Measurements from ENCODE around the gene U2SURP.
"Not testable (repeated sequence)": the region's sequence is repeated elsewhere in the genome, so short reads cannot be mapped to it uniquely, and the experiment has no call there.

Gene U2SURP

DNA sequence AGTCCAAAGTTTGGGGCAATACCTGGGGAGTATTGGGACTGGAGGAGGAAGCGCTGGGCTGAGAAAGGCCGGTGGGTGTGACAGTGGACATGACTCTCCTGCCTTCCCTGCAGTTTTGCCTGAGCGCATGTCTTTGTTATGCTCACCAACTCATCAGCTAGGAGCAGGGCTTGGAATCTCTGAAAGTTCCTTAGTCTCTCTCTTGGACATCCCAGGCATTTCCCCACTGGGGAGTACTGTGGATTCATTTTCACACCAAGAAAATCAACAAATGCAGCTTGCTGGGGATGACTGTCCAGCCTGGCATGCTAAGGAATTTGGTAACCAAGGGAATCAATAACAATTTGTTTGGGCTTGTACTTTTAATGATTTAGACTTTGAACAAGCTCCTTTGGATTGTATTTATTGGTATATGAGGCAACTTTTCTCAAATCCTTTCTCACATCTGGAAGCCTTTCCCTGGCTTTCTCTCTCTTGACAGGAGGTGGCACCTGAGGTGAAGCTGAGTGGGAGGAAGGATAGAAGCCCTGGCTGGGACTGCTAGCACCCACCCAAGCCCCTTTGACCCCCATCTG is 69.7 kb downstream of the U2SURP start:
- no peak for DNase-seq (ENCODE audit: low read depth in 2 of 2)

DNA sequence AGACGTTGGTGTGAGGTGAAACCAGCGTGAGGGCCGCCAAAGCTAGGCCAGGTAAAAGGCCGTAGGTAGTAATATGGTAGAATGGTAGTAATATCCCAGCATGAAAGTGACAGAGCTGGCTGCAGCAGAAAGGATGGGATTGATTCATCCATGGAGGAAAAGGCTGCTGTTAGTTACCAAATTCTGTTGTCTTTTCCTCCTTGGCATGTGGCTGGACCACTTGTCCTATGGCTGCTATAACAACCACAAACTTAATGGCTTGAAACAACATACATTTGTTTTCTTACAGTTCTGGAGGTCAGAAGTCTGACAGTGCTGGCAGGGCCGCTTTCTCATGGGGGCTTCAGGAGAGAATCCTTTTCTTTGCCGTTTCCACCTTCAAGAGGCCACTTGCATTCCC is 70.4 kb downstream of the U2SURP start:
- DNase-seq (ENCODE audit: low read depth in 2 of 2) = no peak

DNA sequence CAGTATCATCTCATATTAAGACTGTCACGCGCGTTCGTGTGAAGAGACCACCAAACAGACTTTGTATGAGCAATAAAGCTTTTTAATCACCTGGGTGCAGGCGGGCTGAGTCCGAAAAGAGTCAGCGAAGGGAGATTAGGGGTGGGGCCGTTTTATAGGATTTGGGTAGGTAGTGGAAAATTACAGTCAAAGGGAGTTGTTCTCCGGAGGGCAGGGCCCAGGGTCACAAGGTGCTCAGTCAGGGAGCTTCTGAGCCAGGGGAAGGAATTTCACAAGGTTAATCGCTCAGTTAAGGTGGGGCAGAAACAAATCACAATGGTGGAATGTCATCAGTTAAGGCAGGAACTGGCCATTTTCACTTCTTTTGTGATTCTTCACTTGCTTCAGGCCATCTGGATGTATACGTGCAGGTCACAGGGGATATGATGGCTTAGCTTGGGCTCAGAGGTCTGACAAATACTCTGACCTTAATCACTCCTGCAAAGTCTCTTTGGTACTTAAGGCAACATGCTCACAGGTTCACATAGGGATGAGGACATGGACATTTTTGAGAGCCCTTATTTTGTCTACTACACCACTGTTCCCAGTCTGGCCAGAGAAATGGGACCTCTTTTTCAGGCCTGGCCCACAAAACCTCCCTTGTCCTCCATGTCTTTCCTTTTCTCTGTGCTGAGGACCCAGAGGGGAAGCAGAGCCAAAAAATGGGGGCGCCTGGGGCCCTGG is 71.1 kb downstream of the U2SURP start:
- DNase-seq (ENCODE audit: low read depth in 2 of 2) = not testable (repeated sequence)

DNA sequence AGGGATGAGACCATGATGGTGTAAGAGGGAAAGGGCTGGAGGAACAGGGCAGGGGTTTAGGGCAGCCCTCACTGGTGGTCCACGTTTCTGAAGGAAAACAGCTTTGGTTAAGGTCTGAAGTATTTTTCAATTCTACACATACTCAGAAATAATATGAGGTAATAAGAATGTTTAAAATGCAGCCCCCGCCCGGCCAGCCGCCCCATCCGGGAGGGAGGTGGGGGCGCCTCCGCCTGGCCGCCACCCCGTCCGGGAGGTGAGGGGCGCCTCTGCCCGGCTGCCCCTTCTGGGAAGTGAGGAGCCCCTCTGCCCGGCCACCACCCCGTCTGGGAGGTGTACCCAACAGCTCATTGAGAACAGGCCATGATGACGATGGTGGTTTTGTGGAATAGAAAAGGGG is 72.2 kb downstream of the U2SURP start:
- DNase-seq (ENCODE audit: low read depth in 2 of 2) = not testable (repeated sequence)

DNA sequence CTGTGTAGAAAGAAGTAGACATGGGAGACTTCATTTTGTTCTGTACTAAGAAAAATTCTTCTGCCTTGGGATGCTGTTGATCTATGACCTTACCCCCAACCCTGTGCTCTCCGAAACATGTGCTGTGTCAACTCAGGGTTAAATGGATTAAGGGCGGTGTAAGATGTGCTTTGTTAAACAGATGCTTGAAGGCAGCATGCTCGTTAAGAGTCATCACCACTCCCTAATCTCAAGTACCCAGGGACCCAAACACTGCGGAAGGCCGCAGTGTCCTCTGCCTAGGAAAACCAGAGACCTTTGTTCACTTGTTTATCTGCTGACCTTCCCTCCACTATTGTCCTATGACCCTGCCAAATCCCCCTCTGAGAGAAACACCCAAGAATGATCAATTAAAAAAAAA is 72.6 kb downstream of the U2SURP start:
- DNase-seq (ENCODE audit: low read depth in 2 of 2) = not testable (repeated sequence)

DNA sequence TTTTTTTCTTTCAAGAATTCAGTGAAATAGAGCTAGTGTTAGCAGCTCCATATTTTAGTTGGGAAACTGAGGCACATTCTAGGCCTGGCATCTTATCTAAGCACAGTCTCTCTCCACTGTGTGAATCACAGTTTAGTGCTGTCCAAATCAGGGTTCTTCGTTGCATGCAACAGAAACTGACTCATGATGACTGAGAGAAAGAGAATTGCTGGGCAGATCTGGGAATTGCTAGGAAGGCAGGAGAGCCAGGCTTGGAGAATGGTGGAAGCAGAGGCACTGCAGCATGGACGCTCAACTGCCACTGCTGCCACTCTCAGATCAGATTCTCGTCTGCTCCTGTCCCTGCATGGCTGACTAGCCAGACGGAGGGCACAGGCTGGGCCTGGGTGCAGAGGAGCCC is 77.5 kb downstream of the U2SURP start:
- DNase-seq (ENCODE audit: low read depth in 2 of 2) = no peak

DNA sequence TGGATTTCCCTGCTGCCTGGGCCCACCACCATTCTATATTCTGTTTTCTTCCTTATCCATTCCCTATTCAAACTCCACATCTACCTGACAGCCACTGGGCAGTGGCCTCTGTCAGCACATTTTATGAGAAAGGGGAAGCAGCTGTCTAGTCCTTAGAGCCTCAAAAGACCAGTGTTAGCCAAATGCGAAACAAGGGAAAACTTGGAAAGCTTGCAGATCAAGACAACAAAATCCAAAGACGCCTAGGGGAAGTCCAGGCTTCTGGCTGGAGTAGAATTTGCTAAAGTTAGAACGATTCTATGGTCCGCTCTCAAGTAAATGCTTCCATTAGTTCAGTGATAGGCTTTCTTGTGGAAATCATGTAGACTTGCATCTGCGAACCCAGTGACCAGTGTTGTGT is 78.8 kb downstream of the U2SURP start:
- no peak for DNase-seq (ENCODE audit: low read depth in 2 of 2)

DNA sequence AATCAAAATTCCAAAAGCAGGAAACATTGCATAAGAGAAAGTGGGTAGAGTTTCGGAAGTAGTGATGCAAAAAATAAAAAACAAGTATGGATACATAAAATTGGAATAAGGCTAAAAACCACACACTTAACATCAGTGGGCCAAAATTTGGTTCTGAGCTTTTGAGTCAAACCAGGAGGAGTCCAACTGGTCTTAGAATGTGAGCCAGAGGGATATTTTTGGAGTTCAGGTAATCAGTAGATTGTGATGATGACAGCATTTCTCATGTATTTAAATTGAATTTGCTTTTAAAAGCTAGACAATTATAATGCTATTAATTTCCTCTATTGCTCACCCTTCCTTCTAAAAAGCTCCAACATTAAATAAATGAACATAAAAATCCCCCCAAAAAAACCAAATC is 80.0 kb downstream of the U2SURP start:
- DNase-seq (ENCODE audit: low read depth in 2 of 2) = no peak

DNA sequence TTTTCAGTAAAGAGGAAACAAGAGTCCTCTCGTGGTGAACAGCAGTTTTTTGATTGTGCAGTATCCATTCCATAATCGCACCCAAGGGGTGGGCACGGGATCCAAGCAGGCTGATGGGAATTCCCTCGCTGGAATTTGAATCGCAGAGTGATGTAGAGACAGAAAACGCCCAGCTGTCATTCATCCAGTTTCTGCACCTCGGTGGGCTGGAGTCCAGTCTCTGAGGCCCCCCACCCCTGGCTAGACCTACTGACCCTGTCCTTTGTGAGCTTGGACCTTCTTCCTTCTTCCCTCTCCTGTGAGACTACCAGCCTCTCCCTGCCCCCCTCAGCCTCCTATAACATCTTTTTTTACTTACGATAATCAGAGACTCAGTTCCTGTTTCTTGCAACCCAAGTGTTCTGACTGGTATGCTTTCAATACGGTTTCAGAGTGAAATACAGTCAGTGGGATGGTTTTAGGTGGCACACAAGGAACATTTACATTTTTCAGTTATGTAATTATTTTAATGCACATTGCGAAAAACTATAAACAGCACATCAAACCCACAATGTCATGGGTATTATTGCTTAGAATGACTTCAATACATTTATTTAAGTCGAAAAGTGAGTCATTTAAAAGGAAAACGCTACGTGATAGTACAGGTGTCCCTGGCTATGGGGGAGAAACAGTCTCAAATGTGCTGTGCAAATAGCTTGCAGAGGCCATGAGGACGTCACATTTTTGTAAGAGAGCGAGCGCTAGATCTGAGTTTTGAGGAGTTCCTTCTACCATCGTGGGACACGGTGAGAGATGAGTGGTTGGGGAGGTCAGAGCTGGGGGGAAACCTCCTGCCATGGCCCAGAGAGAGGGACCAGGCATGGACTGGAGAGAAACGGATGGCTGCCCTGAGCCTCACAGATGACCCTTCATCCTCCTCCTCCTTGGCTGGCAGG is 80.7 kb downstream of the U2SURP start:
- DNase-seq (ENCODE audit: low read depth in 2 of 2) = no peak

DNA sequence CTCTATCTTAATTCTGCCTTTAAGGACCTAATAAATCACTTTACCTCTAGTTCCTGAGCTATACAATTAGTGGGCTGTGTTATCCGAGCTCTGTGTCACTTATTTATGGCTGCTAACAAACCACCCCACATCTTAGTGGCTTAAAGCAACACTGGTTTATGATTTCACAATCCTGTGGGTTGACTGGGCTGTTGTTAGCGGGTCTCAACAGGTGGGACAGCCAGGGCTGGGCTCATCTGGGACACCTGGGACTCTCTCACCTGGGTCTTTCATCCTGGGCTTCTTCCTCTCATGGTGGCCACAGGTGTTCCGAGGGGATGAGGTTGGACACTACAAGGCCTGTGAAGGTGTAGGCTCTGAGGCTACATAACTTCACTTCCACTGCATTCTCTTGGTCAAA is 82.4 kb downstream of the U2SURP start:
- no peak for DNase-seq (ENCODE audit: low read depth in 2 of 2)

DNA sequence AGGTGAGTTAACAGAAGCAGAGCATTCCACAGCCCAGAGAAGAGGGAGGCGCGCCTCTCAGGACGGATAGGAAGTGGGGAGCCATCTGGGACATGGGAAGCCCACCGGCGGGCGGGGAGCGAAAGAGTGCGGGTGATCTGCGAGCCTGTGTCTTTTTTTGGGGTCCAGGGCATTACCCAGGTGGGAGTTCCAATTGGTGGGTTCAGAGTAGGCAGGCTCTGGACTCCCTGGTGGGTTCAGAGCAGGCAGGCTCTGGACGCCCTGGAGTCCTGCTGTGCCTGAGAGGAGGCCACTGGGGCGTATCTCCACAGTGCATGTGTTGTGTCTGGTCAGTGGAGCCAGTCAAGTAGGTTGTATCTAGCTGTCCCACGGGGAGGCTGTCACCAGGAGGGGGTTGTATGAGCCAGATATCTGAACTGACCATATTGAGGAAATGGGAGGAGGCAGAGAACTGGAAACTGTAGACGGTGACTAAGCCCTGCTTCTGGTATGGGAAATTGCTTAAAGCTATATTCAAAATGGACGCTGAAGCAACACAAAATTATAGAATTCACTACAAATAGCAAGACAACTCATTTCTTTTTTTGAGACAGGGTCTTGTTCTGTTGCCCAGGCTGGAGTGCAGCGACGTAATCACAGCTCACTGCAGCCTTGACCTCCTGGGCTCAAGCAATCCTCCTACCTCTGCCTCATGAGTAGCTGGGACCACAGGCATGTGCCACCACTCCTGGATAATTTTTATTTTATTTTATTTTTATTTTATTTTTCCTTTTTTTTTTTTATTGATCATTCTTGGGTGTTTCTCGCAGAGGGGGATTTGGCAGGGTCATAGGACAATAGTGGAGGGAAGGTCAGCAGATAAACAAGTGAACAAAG is 83.7 kb downstream of the U2SURP start:
- DNase-seq (ENCODE audit: low read depth in 2 of 2) = no peak

DNA sequence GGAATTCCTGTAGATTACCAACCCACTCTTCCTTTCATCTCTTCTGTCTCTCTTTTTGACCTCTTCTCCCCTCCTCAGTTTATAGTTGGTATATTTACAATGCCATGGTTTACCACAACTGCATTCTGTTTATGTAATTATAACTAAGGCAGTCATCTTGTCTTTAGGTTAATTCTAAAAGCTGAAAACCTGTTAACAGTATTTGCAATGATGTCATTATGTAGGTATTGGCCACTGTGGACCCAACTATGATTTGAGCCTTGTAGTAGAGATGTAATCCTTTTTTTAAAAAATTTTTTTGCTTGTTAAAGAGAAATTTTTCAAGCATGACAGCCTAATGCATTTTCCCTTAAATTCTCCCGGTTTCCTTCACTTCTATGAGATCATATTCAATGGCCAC is 87.5 kb downstream of the U2SURP start:
- DNase-seq (ENCODE audit: low read depth in 2 of 2) = no peak

DNA sequence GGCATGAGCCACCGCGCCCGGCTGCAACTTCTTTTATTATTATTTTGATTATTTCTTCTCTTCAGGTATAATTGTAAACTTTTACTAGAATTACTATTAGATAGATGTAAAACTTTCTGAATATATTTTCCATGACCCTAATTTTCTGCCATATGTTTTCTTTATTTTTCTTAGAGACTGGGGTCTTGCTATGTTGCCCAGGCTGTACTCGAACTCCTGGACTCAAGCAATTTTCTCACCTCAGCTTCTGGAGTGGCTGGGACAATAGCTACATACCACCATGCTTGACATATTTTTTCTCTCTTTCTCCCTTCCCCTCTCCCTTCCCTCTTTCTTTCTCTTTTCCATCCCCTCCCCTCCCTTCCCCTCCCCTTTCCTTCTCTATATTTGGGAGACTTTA is 88.6 kb downstream of the U2SURP start:
- no peak for DNase-seq (ENCODE audit: low read depth in 2 of 2)

DNA sequence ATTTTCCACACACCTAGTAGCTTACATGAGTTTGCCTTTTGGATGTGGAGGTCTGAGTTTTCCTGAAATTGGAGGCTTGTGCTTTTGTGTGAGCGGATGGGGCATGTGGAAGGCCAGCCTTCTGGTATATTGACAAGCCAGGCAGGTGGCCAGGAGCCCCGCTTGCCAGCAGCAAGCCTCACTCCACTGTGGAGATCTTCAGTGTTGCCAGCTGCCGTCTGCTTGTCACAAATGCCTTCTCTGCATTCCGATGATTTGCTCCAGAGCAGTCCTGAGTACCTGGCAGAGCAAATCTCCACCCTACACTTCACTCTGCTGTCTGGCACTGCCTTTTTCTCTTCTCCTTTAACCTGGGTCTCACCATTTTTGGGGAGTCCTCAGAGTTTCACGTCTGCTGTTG is 89.1 kb downstream of the U2SURP start:
- DNase-seq (ENCODE audit: low read depth in 2 of 2) = no peak

DNA sequence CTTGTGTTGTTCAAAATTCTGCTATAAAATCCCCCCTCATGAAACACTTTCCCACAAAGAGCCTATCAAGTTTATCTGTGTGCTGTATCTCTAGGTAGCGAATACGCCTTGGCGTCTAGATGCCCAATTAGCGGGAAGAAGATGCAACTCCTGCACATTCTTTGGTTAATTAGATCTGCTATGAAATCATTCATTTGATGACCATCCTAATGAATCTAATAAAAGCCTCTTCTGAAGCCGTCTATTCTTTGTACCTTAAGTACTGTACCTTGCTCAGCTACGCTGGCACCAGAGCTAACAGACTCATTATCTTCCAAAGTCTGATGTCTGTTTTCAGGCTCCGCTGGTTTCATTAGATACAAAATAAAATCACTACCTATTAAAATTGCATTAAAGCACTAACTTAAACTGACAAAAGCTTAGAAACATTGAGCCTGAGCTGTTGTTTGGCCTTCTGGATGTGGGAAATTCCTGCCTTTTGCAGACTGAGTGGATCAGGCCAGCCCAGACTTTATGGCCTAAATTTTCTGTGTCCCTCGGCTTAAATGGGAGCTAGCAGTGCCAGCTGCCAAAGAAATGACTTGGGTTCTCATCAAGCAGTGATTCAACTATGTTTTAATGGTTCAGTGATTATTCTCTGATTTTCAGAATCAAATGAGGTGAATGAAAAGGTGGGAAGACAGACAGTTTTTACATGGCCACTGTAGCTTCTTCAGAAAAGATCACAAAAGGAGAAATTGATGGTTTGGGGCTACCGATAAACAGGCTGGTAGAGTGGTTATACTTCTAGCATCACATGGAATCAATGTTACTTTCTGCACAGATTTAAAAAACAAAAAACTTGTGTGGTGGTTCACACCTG is 89.8 kb downstream of the U2SURP start:
- no peak for DNase-seq (ENCODE audit: low read depth in 2 of 2)

DNA sequence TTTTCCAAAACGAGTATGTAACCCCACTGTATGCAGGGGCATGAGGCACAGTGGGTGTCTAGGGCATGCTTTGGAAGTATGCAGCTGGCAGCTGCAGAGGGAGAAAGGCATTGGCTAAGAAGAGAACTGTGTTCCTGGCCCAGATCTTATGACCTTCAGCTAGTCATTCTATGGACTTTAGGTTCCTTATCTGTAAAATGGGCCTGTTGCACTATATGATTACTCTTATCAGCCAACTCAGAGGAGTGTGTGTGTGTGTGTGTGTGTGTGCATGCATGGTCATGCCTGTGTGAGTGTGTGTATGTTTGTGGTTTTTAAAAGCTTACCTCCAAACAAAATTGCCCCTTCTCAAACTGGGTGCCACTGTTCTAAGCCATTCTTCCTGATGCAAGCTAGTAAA is 90.8 kb downstream of the U2SURP start:
- DNase-seq (ENCODE audit: low read depth in 2 of 2) = no peak

DNA sequence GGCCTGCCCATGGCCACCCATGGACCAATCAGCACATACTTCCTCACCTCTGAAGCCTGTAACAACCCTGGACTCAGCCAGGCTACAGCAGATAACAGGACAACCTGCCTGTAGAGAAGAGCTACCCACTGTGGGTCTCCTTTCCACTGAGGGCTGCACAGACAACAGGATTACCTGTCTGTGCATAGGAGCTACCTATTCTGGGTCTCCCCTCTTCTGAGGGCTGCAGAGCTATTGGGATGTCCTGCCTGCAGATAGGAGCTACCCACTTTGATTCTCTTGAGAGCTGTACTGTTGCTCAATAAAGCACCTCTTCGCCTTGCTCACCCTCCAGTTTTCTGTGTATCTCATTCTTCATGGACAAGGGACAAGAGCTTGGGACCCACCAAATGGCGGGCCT is 94.4 kb downstream of the U2SURP start:
- DNase-seq (ENCODE audit: low read depth in 2 of 2) = no peak

DNA sequence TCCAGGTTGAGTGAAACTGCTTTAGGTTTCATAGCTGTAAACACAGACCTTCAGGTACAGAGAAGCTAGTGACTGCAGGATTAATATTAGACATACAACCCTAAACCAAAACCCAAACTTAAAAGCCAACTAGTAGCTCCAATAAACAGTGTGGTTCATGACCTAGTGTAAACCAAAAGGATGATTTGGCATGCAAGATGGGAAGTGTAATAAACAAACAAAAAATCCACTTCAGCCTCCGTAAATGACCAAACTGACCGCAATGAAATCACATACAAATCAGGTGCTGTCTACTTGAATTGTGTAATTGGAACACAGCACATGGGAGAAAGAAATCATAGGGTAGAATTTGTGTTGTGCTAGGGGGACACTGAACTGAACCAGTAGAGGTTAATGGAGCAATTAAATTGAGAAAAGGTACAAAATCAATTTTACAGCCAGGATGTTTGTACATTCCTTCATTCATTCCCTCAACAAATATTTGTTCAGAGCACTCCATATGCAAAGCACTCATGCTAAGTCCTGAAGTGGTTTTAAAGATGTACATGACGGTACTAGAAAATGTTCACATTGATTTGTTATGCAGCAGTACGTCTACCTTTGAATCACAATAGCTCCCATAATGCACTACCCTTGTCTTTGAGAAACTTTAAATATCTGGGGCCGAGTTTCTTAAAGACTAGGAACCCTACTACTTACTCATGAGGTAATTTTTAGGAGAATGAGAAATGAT is 96.8 kb downstream of the U2SURP start:
- no peak for DNase-seq (ENCODE audit: low read depth in 2 of 2)

DNA sequence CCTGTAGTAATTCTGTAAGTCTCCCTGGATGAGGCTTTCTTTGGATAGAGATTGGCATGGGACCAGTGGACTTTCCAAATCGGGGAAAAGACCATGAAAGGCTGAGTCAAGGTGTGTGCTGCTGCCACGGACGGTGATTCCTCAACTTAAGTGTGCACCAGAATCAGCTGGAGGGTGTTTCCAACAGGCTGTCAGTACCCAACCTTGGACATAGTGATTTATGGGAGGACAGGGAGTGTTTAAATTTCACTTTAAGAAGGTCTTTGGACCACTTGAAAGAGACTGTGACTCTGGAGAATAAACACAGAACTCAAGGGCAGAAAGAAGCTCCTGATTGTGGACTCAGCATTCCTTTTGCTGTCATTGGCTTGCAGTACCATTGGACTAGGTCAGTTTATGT is 97.8 kb downstream of the U2SURP start:
- no peak for DNase-seq (ENCODE audit: low read depth in 2 of 2)

DNA sequence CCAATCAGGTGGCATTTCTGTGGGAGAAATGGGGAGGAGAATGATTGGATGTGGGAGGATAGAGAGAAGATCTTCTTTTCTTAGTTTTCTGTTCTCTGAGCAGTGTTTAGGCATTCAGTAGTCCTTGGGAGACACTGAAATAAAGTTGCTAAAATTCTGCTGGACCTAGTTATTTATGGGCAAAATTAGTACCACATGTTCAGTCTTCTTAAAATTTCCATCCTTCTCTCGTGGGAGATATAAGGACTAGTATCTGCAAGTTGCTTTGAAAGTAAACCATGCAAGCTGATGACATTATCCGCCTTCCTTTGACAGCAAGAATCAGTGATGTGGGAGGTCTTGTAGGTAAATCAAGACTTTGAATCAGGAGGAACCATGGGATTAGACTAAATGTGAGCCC is 98.3 kb downstream of the U2SURP start:
- DNase-seq (ENCODE audit: low read depth in 2 of 2) = no peak
